GM19351 (cell line): ENCODE data around the gene SLC17A4.

ENCODE experiments used
- ATAC-seq: cut with Tn5 transposase; IDR thresholded peaks from one replicate; pipeline ENCODE4 v1.9.1; 2021; ENCODE audit warnings: mild to moderate bottlenecking, moderate library complexity; ENCODE audit not compliant: unreplicated experiment

SLC17A4 gene

DNA sequence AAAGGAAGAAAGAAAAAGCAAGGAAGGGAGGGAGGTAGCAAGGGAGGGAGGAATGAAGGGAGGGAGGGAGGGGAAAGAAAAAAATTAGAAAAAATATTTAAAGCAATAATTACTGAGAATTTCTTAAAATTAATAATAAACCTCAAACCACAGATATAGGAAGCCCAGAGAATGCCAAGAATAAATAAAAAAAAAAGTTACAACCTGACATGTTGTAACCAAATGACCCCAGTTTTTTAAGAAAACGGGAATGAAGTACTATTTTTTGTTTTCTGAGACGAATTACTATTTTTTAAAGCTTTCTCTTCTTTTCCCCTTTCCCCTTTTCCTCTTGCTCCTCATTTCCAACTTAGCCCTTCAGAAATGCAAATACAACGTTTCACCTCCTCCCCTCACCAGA lies 60.7 kb downstream of the SLC17A4 start:
- no peak for ATAC-seq

DNA sequence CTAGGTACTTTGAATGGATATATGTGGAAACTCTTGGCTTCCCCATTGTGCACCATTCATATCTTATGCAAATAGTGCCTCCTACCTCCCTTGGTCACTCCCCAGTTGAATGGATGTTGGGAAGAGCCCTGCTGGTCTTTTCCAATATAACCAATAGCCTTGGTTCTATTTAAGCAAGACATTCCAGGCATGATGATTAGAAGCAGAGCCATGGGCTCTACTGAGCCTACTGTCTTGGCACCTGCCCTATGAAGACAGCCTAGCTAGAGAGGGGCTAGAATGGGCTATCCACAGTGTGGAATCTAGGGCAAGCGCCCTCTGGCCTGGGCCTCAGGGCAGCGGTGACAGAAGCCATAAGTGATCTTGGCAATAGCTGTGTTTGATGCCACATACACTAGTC lies 61.7 kb downstream of the SLC17A4 start:
- no peak for ATAC-seq

DNA sequence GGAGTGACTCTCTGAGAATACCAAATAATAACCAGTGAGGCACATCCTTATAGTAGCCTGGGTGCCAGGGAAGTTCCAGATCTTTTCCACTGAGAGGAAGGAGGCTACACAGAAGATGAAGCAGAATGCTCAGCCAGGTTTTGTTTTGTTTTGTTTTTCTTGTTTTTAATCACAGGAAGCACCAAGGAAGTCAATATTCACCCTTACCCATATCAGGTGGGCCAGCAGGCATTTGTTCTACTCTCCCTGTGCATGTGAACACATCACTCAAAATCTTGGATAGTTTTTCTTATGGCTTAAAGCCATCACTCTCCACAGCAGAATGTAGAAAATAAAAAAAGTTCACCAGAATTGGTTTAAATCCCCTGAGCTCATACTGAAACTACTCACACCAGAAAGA lies 66.8 kb downstream of the SLC17A4 start:
- no peak for ATAC-seq

GRCh38 chr6:25829375-25829774 lies 74.8 kb downstream of the SLC17A4 start:
- ATAC-seq = no peak

DNA sequence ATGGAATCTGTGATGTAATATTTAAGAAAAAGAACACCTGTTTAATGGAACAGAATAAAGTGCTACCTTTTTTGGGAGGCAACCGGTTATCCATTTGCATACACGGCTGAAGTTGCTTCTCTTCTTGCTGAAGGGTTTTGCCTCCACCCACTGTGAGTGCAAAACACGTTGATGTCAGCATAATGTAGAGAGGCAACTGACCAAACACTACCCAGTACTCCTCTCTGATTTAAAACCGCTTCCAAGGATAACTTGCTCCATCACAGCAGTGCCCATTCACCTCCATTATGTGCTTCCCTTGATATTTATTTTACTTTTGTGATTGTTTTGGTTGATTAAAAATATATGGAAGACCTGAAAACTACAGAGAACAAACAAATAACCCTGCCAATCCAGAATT lies 75.9 kb downstream of the SLC17A4 start:
- ATAC-seq = no peak
